SK-N-DZ (cell line): Measurements from ENCODE around the gene A4GNT. TPM values are rescaled to one million over a fixed set of nuclear protein-coding genes. Genes with fewer than 3 reads are reported as not detected.
"Not testable (repeated sequence)": the region's sequence is repeated elsewhere in the genome, so short reads cannot be mapped to it uniquely, and the experiment has no call there.

ENCODE experiments used
- DNase-seq: peaks from one replicate; pipeline ENCODE4 v3.0.0-alpha.2; 2015; ENCODE audit warnings: low spot score
- polyA plus RNA-seq, 2 experiments: library from polyadenylated mRNA; depleted of rRNA; stranded (reverse); fragments of >200 nt; gene quantifications; 2 replicates each; pipeline ENCODE4 v1.2.3, GENCODE V29; 2014

The A4GNT gene
- not detected in 2 replicates for polyA plus RNA-seq (2014; cell fraction: cytosol; rRNA removed)
- not detected in 2 replicates for polyA plus RNA-seq (2014; cell fraction: nucleus; rRNA removed)

DNA sequence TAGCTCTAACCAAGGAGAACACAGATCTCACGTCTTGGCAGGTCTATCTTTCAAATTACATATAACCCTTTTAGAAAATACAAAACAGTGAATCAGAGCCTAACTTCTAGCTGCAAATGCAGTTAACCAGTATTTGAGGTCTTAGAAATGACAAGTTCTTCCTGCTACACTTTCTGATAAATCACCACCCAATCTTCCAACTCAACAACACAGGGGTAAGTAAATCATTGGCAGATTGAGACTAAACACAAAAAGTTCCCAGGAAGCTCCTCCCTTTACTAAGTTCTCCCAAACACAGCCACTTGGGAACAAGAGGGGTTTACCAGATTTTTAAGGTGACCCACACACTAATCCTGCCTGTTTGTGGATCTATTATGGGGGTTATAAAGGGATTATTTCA lies at the start of gene A4GNT:
TSS of gene A4GNT (minus strand) at position 152 of the 400 bp plus-strand sequence. CDS start 1,134 bp downstream, outside the sequence.
- no peak for DNase-seq

- DNase-seq: peak; percentile 28
These were observed 48.3 kb upstream of the A4GNT start for GRCh38 chr3:138180375-138181029.

GRCh38 chr3:138174421-138175131 lies 42.4 kb upstream of the A4GNT start, which contains the start of gene DBR1:
Gene DBR1, minus strand, starts transcription at chr3:138174921. Its CDS starts 126 bp downstream, at chr3:138174795.
- peak; percentile 93 for DNase-seq

GRCh38 chr3:138173769-138174420 lies 41.7 kb upstream of the A4GNT start:
- peak; percentile 29 for DNase-seq

DNA sequence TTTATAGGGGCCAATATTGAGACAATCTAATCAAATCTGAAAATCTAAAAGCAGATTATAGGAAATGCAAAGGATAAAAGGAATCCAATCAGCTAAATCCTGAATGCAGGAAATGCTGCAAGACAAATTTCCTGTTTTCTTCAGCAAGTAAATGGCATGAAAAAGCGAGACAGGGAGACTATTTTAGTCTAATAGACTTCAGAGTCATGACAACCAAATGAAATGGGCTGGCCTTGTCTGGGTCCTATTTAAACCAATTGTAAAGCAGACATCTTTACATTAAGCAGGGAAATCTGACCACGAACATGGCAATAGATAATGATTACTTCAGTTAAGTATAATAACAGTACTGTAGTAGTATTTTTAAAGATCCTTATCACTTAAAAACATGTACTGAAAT lies 40.4 kb upstream of the A4GNT start:
- DNase-seq: no peak

- DNase-seq: no peak
These were observed 32.9 kb upstream of the A4GNT start for GRCh38 chr3:138165061-138165460.

DNA sequence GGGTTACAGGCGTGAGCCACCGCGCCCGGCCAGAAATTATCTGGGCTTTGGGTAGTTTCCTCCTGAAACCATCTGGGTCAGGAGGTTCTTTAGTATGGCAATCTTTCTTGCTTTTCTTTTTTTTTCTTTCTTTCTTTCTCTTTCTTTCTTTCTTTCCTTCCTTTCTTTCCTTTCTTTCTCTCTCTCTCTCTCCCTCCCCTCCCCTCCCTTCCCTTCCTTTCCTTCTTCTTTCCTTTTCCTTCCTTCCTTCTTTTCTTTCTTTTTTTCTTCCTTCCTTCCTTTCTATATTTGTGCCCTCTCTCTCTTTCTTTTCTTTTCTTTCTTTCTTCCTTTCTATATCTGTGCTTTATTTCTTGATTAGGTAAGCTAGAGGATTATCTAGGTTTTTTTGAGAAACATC lies 25.6 kb upstream of the A4GNT start:
- DNase-seq: no peak

DNA sequence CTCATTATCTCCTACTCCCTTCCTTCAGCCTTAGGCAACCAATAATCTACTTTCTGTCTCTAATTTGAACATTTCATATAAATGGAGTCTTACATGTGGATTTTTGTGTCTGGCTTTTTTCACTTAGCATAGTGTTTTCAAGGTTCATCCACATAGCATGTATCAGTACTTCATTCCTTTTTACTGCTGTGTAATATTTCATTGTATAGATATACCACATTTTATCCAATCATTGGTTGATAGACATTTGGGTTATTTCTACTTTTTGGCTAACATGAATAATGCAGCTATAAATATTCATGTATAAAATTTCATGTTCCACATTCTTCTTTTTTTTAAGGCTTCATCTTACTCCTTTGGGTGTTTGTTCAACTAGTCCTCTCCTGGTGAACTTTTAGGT lies 22.3 kb upstream of the A4GNT start:
- DNase-seq: no peak

DNA sequence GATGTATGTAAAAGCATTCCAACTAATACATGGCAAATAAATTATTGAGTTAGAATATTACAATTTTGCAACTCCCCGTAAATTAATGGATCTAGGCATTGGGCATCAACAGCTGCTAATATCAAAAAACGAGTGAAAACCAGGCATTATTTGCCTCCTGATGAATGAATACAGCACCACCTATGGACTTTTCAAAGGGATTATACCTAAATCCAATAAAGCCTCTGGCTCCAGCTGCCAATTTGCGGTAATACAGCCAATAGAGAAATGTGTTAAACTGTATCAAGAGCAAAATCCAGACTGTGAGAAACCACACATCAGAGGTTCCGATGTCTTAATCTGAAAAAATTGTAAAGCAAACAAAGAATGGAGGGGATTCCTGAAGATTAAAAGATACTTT lies 16.3 kb upstream of the A4GNT start:
- DNase-seq: no peak

GRCh38 chr3:138142181-138142580 lies 10.0 kb upstream of the A4GNT start:
- not testable (repeated sequence) for DNase-seq

GRCh38 chr3:138140940-138141339 lies 8.8 kb upstream of the A4GNT start:
- no peak for DNase-seq

- DNase-seq: no peak
These were observed 7.5 kb upstream of the A4GNT start for GRCh38 chr3:138139691-138140090.

- no peak for DNase-seq
These were observed 5.7 kb upstream of the A4GNT start for GRCh38 chr3:138137861-138138260.

DNA sequence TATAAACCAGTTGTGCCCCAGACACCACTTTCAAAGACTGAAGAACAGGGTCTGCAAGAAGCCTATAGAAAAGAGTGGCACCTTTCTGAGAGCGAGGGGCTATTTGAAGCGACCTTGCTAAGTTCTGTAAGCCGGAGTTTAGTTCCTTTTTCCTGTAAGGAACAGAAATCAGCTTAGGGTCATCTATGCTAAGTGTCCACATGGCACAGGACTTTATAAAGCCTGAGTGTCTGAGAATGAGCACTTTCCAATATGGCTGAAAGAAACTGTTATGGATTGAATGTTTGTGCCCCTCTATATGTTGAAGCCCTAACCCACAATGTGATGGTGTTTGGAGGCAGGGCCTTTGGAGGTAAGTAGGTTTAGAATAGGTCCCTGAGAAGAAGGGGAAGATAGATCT lies 4.0 kb upstream of the A4GNT start:
- DNase-seq: no peak

- DNase-seq: no peak
These were observed 3.6 kb upstream of the A4GNT start for GRCh38 chr3:138135833-138136194.

GRCh38 chr3:138135146-138135832 lies 3.1 kb upstream of the A4GNT start:
- DNase-seq: no peak

GRCh38 chr3:138127636-138128365 lies 4.4 kb downstream of the A4GNT start:
- DNase-seq: no peak

GRCh38 chr3:138125548-138126221 lies 6.5 kb downstream of the A4GNT start:
- peak; percentile 73 for DNase-seq

GRCh38 chr3:138124706-138125355 lies 7.4 kb downstream of the A4GNT start:
- no peak for DNase-seq

GRCh38 chr3:138124188-138124587 lies 8.0 kb downstream of the A4GNT start:
- DNase-seq: no peak
